ENCODE measurements around the gene ZBP1. TPM values are rescaled to one million over a fixed set of nuclear protein-coding genes. Genes with fewer than 3 reads are reported as not detected.
A peak's percentile ranks its signal among the peaks of the same experiment; 100 is the strongest.

Gene ZBP1
- total RNA-seq, 4 donors from 2014 or later: 0.19 TPM; not detected in 3

DNA sequence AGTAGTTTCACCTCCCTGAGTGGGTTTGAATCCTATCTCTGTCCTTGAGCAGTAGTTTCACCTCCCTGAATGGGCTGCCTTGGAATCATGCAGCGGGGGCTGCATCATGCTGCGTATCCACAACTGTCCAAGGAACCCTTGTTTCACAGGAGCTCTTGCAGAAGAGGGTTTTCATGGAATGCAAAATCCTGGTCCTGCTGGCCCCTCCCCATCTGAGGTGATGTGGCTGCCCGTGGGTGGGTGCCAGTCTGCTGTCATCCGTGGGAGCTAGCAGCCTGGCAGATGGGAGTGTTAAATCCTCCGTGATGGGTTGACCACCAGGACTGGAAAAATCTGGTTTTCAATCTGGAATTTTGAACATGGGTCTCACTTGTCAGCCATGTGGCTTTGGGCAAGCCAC, 21.7 kb downstream of the ZBP1 start:
- H3K4me3 ChIP-seq (ENCODE audit: low read depth, poor library complexity, severe bottlenecking): no peak overlapping the region
- DNase-seq (ENCODE audit: low spot score in 2 of 2): no peak
- TF ChIP-seq, protein P1, sequence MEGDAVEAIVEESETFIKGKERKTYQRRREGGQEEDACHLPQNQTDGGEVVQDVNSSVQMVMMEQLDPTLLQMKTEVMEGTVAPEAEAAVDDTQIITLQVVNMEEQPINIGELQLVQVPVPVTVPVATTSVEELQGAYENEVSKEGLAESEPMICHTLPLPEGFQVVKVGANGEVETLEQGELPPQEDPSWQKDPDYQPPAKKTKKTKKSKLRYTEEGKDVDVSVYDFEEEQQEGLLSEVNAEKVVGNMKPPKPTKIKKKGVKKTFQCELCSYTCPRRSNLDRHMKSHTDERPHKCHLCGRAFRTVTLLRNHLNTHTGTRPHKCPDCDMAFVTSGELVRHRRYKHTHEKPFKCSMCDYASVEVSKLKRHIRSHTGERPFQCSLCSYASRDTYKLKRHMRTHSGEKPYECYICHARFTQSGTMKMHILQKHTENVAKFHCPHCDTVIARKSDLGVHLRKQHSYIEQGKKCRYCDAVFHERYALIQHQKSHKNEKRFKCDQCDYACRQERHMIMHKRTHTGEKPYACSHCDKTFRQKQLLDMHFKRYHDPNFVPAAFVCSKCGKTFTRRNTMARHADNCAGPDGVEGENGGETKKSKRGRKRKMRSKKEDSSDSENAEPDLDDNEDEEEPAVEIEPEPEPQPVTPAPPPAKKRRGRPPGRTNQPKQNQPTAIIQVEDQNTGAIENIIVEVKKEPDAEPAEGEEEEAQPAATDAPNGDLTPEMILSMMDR (IDR thresholded peaks at IDR 0.05): no peak
- TF ChIP-seq POLR2A (IDR thresholded peaks at IDR 0.05): no peak
- 83 to 90% methylated on average over 5 of the region's 5 CpGs for WGBS, 2 donors
- intact Hi-C loops (cut with DNase I; ENCODE audit: low total_unique reads): no loop called here

DNA sequence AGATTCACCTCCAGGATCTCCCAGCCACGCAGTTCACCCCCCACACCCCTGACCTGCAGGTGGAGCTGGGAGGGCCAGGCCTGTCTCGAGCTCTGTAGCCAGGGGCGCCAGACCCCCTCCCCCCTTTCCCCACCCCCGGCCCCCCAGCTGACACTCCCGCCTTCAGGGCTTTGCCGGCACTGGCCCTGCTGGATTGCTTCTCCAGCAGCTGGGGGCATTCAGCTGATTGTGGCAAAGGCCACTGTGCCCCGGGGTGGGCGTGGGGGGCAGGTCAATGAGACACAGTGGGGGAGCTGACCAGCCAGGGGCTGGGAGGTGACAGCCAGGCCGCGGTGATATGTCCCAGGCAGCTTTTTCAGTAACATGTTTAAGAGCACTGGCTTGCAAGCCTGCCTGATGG, 22.2 kb downstream of the ZBP1 start:
- no peak overlapping the region for H3K4me3 ChIP-seq (ENCODE audit: low read depth, poor library complexity, severe bottlenecking)
- TF ChIP-seq POLR2A (IDR thresholded peaks at IDR 0.05): no peak
- TF ChIP-seq, protein P1 (IDR thresholded peaks at IDR 0.05): no peak
- WGBS, 2 donors: 62 to 79% methylated on average over 8 to 10 of the region's 10 CpGs
- intact Hi-C loops (cut with DNase I; ENCODE audit: low total_unique reads): no loop called here
- DNase-seq (ENCODE audit: low spot score in 2 of 2): no peak

DNA sequence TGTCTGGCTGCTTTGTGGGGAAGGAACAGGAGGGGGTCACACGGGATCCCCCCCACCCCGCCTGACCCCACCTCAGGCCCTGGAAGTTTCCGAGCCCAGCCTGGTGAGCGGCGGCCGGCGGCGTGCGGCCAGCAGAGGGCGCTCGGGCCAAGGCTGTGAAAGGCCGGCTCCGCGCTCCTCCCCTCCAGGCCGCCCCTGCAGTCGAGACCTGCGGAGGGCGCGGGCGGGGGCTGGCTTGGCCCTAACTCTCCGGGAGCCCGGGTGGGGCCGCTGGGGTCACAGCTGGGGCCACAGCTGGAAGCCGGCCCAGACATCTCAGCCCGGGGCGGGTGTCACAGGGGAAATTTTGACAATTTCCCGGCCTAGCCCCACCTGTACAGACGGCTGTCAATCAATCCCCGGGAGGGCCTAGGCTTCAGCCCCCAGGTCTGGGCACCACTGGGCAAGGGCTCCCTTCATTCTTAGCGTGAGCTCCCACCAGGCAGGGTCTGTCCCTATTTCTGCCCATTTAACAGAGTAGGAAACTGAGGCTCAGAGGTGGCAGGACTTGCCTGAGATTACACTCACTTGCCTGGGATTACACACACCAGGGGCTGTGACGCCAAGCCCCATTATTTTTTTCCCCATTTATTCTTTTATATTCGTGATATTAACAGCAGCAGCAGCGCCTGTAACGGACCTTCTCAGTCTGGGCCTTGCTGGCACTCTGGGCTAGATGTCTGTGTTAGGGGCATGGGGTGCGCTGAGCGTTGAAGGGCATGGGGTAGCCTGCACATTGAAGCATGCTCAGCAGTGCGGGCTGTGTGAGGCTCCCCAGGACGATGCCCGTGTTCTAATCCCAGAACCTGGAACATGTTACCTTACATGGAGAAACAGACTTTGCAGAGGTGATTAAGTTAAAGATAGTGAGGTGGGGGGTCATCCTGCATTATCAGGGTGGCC, 23.0 kb downstream of the ZBP1 start:
- TF ChIP-seq POLR2A (IDR thresholded peaks at IDR 0.05): no peak
- TF ChIP-seq, protein P1 (IDR thresholded peaks at IDR 0.05): peak in 1 of 3 donors; percentile 71
- no peak overlapping the region for H3K4me3 ChIP-seq (ENCODE audit: low read depth, poor library complexity, severe bottlenecking)
- intact Hi-C loops (cut with DNase I; ENCODE audit: low total_unique reads): loop anchor here (2.0 kb wide), 1 partner anchor 614 kb away; no protein-coding TSS in a partner anchor
- DNase-seq (ENCODE audit: low spot score in 2 of 2): peak; percentile 48 to 94
- WGBS, 2 donors: 48 to 53% methylated on average over 14 to 17 of the region's 39 CpGs

DNA sequence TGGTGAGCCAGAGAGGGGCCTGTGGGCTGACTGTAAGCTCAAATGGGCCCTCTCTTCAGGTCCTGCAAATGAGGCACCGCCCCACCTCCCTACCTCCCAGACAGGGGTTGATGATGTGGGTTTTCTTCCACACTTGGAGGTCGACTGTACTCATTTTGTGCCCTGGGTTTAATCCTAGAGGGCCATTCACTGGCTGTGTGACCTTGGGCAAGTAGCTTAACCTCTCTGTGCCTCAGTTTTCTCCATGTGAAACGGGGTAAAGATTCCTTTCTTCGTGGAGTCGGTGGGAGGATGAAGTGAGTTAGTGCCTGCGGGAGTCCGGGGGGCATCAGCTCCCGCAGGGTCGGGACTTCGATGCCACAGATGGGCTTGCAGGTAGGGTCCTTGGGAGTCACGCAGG, 23.9 kb downstream of the ZBP1 start:
- DNase-seq (ENCODE audit: low spot score in 2 of 2): no peak
- intact Hi-C loops (cut with DNase I; ENCODE audit: low total_unique reads): loop anchor here (2.0 kb wide), 1 partner anchor 614 kb away; no protein-coding TSS in a partner anchor
- 68 to 78% methylated on average over 11 of the region's 11 CpGs for WGBS, 2 donors
- H3K4me3 ChIP-seq (ENCODE audit: low read depth, poor library complexity, severe bottlenecking): no peak overlapping the region
- TF ChIP-seq POLR2A (IDR thresholded peaks at IDR 0.05): no peak
- TF ChIP-seq, protein P1 (IDR thresholded peaks at IDR 0.05): no peak

DNA sequence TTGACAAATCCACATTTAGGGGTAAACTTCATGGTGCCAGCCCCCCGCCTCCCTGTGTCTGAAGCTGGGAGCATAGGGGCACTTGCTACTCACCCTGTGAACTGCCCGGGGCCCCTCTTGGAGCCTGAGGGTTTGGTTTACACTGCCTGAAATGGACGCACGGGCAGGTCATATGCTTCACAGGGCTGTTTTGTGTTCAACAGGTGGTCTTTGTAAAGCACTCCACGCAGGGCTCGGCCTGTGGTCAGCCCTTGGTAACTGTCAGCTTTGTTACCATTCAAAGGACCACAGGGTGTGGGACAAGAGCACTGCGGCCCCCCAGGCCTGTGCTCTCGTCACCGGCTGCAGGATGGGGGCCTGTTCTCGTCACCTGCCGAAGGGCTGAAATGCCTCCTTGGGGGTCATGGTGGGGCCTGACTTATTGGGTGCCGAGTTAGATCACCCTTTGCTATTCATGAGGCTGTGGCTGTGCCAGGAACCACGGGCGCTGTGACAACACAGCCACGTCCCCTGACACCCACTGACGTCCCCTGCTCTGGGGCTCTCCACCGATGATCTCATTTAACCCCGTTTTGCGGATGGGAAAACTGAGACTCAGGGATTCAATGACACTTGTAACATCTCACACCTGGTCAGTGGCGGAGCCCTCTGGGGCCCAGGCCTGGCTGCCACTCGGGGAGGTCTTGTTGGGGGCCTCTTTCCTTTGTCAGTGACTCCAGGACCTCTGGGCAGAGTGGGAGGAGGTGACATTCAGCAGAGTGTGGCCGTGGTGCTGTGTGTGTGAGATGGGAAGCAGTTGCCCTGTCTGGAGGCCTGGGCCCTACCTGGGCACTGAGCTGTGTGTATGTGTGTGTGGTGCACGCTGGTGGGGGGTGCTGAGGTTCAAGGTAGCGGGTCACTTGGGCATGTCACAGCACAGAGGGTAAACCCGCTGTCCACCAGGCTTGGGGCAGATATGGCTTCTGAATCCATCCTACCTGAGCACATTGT, 24.9 kb downstream of the ZBP1 start:
- 79 to 86% methylated on average over 23 to 25 of the region's 25 CpGs for WGBS, 2 donors
- H3K4me3 ChIP-seq (ENCODE audit: low read depth, poor library complexity, severe bottlenecking): no peak overlapping the region
- intact Hi-C loops (cut with DNase I; ENCODE audit: low total_unique reads): loop anchor here (2.0 kb wide), 2 partner anchors 79 to 615 kb away; no protein-coding TSS in a partner anchor
- DNase-seq (ENCODE audit: low spot score in 2 of 2): no peak
- no peak for TF ChIP-seq POLR2A (IDR thresholded peaks at IDR 0.05)
